ENCODE results near the gene SOX10. TPM values are rescaled to one million over a fixed set of nuclear protein-coding genes. Genes with fewer than 3 reads are reported as not detected.

The SOX10 gene
- polyA plus RNA-seq, 1 donor from 2014 or later, result not detected

DNA sequence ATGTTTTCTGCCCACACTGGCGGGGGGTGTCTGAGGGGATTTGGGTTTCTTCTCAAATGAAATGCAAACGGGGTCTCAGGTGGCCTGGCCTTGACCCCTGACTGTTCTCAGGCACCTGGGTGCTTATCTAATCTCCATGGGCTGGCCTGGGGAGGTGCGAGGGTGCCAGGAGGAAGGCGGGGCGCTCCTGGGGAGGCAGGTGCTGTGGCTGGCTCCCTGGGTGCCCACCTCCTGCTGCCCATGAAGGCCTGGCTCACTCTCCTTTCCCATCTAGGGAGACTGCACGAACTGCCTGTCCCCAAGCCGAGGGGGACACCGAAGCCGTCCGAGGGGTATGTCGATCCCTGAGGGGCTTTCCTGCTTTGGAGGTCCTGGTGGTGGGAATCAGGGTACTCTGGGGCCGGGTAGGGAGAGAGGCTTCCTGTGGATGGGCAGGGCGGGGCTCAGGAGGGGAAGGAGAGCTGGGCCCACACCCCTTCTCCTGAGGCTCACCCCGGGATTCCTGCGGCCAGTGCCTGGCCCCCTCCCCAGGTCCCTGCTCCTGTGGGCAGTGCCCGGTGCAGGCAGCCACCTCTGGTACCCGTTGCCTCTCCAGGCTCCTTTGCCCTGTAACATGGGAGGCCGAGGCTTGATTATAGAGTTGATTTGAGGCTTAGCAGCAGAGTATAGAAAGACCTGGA, 59.8 kb downstream of the SOX10 start:
- no peak overlapping the region for H3K27ac ChIP-seq (ENCODE audit: low read length)
- H3K9ac ChIP-seq (ENCODE audit: low read length), result no peak overlapping the region
- H3K27me3 ChIP-seq (ENCODE audit: insufficient read depth, low read depth, low read length), result no peaks in the 10 kb centered on the region
- no peaks in the 10 kb centered on the region for H3K36me3 ChIP-seq (ENCODE audit: insufficient read depth, low read length)
- no peak for TF ChIP-seq TAF1 (IDR thresholded peaks at IDR 0.05; ENCODE audit: low read depth)
- TF ChIP-seq EP300 (conservative IDR thresholded peaks at IDR 0.05; ENCODE audit: poor library complexity, severe bottlenecking), result no peak
- no peak for TF ChIP-seq EZH2 (IDR thresholded peaks at IDR 0.05; ENCODE audit: borderline replicate concordance, insufficient read depth, low read length, poor library complexity, severe bottlenecking)
- TF ChIP-seq MXI1 (conservative IDR thresholded peaks at IDR 0.05; ENCODE audit: poor library complexity, severe bottlenecking), result no peak
- TF ChIP-seq, protein P1, sequence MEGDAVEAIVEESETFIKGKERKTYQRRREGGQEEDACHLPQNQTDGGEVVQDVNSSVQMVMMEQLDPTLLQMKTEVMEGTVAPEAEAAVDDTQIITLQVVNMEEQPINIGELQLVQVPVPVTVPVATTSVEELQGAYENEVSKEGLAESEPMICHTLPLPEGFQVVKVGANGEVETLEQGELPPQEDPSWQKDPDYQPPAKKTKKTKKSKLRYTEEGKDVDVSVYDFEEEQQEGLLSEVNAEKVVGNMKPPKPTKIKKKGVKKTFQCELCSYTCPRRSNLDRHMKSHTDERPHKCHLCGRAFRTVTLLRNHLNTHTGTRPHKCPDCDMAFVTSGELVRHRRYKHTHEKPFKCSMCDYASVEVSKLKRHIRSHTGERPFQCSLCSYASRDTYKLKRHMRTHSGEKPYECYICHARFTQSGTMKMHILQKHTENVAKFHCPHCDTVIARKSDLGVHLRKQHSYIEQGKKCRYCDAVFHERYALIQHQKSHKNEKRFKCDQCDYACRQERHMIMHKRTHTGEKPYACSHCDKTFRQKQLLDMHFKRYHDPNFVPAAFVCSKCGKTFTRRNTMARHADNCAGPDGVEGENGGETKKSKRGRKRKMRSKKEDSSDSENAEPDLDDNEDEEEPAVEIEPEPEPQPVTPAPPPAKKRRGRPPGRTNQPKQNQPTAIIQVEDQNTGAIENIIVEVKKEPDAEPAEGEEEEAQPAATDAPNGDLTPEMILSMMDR (IDR thresholded peaks at IDR 0.05; ENCODE audit: poor library complexity, severe bottlenecking), result no peak
- TF ChIP-seq, protein P2, sequence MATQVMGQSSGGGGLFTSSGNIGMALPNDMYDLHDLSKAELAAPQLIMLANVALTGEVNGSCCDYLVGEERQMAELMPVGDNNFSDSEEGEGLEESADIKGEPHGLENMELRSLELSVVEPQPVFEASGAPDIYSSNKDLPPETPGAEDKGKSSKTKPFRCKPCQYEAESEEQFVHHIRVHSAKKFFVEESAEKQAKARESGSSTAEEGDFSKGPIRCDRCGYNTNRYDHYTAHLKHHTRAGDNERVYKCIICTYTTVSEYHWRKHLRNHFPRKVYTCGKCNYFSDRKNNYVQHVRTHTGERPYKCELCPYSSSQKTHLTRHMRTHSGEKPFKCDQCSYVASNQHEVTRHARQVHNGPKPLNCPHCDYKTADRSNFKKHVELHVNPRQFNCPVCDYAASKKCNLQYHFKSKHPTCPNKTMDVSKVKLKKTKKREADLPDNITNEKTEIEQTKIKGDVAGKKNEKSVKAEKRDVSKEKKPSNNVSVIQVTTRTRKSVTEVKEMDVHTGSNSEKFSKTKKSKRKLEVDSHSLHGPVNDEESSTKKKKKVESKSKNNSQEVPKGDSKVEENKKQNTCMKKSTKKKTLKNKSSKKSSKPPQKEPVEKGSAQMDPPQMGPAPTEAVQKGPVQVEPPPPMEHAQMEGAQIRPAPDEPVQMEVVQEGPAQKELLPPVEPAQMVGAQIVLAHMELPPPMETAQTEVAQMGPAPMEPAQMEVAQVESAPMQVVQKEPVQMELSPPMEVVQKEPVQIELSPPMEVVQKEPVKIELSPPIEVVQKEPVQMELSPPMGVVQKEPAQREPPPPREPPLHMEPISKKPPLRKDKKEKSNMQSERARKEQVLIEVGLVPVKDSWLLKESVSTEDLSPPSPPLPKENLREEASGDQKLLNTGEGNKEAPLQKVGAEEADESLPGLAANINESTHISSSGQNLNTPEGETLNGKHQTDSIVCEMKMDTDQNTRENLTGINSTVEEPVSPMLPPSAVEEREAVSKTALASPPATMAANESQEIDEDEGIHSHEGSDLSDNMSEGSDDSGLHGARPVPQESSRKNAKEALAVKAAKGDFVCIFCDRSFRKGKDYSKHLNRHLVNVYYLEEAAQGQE (IDR thresholded peaks at IDR 0.05; ENCODE audit: borderline replicate concordance), result no peak
- TF ChIP-seq SMC3 (conservative IDR thresholded peaks at IDR 0.05; ENCODE audit: poor library complexity), result no peak
- TF ChIP-seq POLR2AphosphoS5 (IDR thresholded peaks at IDR 0.05), result no peak
- no peak for TF ChIP-seq RAD21 (conservative IDR thresholded peaks at IDR 0.05)
- no peaks in the 10 kb centered on the region for H3K9me2 ChIP-seq (ENCODE audit: insufficient read depth, low read length)
- no peak overlapping the region for H3K4me3 ChIP-seq (ENCODE audit: low read length)
- no peaks in the 10 kb centered on the region for H3K9me3 ChIP-seq (ENCODE audit: low read length)
- no peak overlapping the region for H2AFZ ChIP-seq (ENCODE audit: low read depth, low read length)
- H4K20me1 ChIP-seq (ENCODE audit: insufficient read depth), result no peaks in the 10 kb centered on the region
- no peak overlapping the region for H3K4me2 ChIP-seq (ENCODE audit: low read length)
- no peaks in the 10 kb centered on the region for H3K79me2 ChIP-seq (replicated peaks; ENCODE audit: insufficient read depth, low read length)
- H3F3A ChIP-seq (ENCODE audit: insufficient read depth, low read length, poor library complexity, severe bottlenecking), result no peaks in the 10 kb centered on the region

DNA sequence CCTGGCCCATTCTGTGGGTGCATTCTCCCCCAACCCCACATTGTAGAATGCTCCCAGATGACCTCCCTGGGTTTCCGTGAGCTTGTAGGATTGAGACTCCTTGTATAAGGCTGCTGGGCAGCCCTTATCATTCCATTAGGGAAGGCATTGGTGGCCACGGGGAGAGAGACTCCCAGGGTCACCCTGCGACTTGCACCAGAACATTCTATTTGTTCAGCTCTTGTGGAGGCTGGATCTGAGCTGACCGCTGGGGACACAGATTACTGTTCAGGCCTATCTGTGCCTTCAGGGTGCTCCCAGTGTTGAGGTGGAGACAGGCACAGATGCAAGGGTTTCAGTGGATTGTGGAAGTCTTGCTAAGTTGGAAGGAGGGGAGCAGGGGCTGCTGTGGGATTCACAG, 60.4 kb downstream of the SOX10 start:
- TF ChIP-seq TAF1 (IDR thresholded peaks at IDR 0.05; ENCODE audit: low read depth) (no peak), POLR2AphosphoS5 (IDR thresholded peaks at IDR 0.05) (no peak), EZH2 (IDR thresholded peaks at IDR 0.05; ENCODE audit: borderline replicate concordance, insufficient read depth, low read length, poor library complexity, severe bottlenecking) (no peak)
- Histone ChIP-seq H3K9me3 (ENCODE audit: low read length) (no peaks in the 10 kb centered on the region), H2AFZ (ENCODE audit: low read depth, low read length) (no peak overlapping the region), H4K20me1 (ENCODE audit: insufficient read depth) (no peaks in the 10 kb centered on the region), H3K4me3 (ENCODE audit: low read length) (no peak overlapping the region), H3K36me3 (ENCODE audit: insufficient read depth, low read length) (no peaks in the 10 kb centered on the region), H3K9me2 (ENCODE audit: insufficient read depth, low read length) (no peaks in the 10 kb centered on the region), H3K79me2 (replicated peaks; ENCODE audit: insufficient read depth, low read length) (no peaks in the 10 kb centered on the region), H3K9ac (ENCODE audit: low read length) (no peak overlapping the region), H3F3A (ENCODE audit: insufficient read depth, low read length, poor library complexity, severe bottlenecking) (no peaks in the 10 kb centered on the region), H3K27ac (ENCODE audit: low read length) (no peak overlapping the region), H3K27me3 (ENCODE audit: insufficient read depth, low read depth, low read length) (no peaks in the 10 kb centered on the region), H3K4me2 (ENCODE audit: low read length) (no peak overlapping the region)

Other genes with a start within 250 kb of the SOX10 start
- gene GCAT, start 176.6 kb downstream of the SOX10 start, polyA plus RNA-seq, result 12.2 and 13.0 TPM in 2 replicates
- 0.73 TPM in 1 of 2 replicates, not detected in the other for gene GALR3, start 161.2 kb downstream of the SOX10 start, polyA plus RNA-seq
- gene ANKRD54, start 140.2 kb downstream of the SOX10 start, polyA plus RNA-seq, result 92.4 and 127 TPM in 2 replicates
- 352 and 396 TPM in 2 replicates for gene EIF3L, start 135.1 kb downstream of the SOX10 start, polyA plus RNA-seq
- 11.4 and 13.0 TPM in 2 replicates for gene MICALL1, start 78.3 kb downstream of the SOX10 start, polyA plus RNA-seq
- 1.0 and 1.3 TPM in 2 replicates for gene C22orf23, start 31.0 kb downstream of the SOX10 start, polyA plus RNA-seq
- gene POLR2F, start 30.9 kb downstream of the SOX10 start, polyA plus RNA-seq, result 170 and 195 TPM in 2 replicates
- 101 and 115 TPM in 2 replicates for gene PICK1, start 72.8 kb upstream of the SOX10 start, polyA plus RNA-seq
- not detected in 2 replicates for gene SLC16A8, start 99.6 kb upstream of the SOX10 start, polyA plus RNA-seq
- 1.2 and 2.3 TPM in 2 replicates for gene BAIAP2L2, start 126.1 kb upstream of the SOX10 start, polyA plus RNA-seq
- 18.5 and 20.0 TPM in 2 replicates for gene PLA2G6, start 197.3 kb upstream of the SOX10 start, polyA plus RNA-seq
- gene MAFF, start 217.4 kb upstream of the SOX10 start, polyA plus RNA-seq, result 2.1 and 4.8 TPM in 2 replicates

Data from neural cell (in vitro differentiated cells).